HepG2 (cell line): ENCODE measurements around the gene STK10. TPM values are rescaled to one million over a fixed set of nuclear protein-coding genes. Genes with fewer than 3 reads are reported as not detected.
A peak's percentile ranks its signal among the peaks of the same experiment; 100 is the strongest.

ENCODE experiments used
- ATRX ChIP-seq: sonication (generic); formaldehyde crosslinking; IDR thresholded peaks from 2 replicates; pipeline ENCODE4 v1.4.0; 2020; ENCODE audit warnings: missing genetic modification reagents, borderline replicate concordance
- BRCA1 ChIP-seq: sonication (generic); formaldehyde crosslinking; IDR thresholded peaks from 2 replicates; pipeline ENCODE4 v1.4.0; 2020; ENCODE audit warnings: missing genetic modification reagents
- CCDC6 ChIP-seq: sonication (generic); formaldehyde crosslinking; IDR thresholded peaks from 2 replicates; pipeline ENCODE4 v1.8.1; 2022; ENCODE audit warnings: mild to moderate bottlenecking, missing genetic modification reagents, moderate library complexity
- CHCHD3 ChIP-seq: sonication (generic); formaldehyde crosslinking; IDR thresholded peaks from 2 replicates; pipeline ENCODE4 v1.8.0; 2022; ENCODE audit warnings: mild to moderate bottlenecking, missing genetic modification reagents, moderate library complexity
- CREB1 ChIP-seq, 2 experiments: fragments of 450-650 bp in 1 of 2; IDR thresholded peaks; 2 replicates each; pipeline ENCODE4 v1.6.1; 2016 to 2017; ENCODE audit warnings: control low read depth in 1 of 2, mild to moderate bottlenecking in 1 of 2, missing compliant biosample characterization in 1 of 2, missing genetic modification characterization in 1 of 2
- ELK4 ChIP-seq: sonication (generic); formaldehyde crosslinking; IDR thresholded peaks from 2 replicates; pipeline ENCODE4 v1.9.0; 2021; ENCODE audit warnings: missing genetic modification reagents, borderline replicate concordance
- HDAC2 ChIP-seq: sonication (generic); formaldehyde crosslinking; IDR thresholded peaks from 2 replicates; pipeline ENCODE4 v1.4.0; 2020; ENCODE audit warnings: missing genetic modification reagents
- KMT2A ChIP-seq: sonication (generic); formaldehyde crosslinking; IDR thresholded peaks from 2 replicates; pipeline ENCODE4 v1.4.0; 2020; ENCODE audit warnings: missing genetic modification reagents
- NFYC ChIP-seq: IDR thresholded peaks from 2 replicates; pipeline ENCODE4 v1.6.1; 2016; ENCODE audit warnings: missing genetic modification reagents, missing compliant biosample characterization
- RELA ChIP-seq: sonication (generic); formaldehyde crosslinking; IDR thresholded peaks from 2 replicates; pipeline ENCODE4 v1.4.0; 2020; ENCODE audit warnings: missing genetic modification reagents
- SMYD3 ChIP-seq: sonication (generic); formaldehyde crosslinking; IDR thresholded peaks from 2 replicates; pipeline ENCODE4 v1.8.1; 2023; ENCODE audit warnings: mild to moderate bottlenecking, missing genetic modification reagents
- ZC3H13 ChIP-seq: sonication (generic); formaldehyde crosslinking; IDR thresholded peaks from 2 replicates; pipeline ENCODE4 v1.8.1; 2023; ENCODE audit warnings: mild to moderate bottlenecking, missing genetic modification reagents, moderate library complexity
- ZGPAT ChIP-seq: IDR thresholded peaks from 2 replicates; pipeline ENCODE4 v1.6.1; 2016; ENCODE audit warnings: mild to moderate bottlenecking
- ZNF12 ChIP-seq: sonication (generic); formaldehyde crosslinking; IDR thresholded peaks from 2 replicates; pipeline ENCODE4 v1.5.0; 2020; ENCODE audit warnings: missing genetic modification reagents
- ZNF276 ChIP-seq: sonication (generic); formaldehyde crosslinking; IDR thresholded peaks from 2 replicates; pipeline ENCODE4 v1.4.0; 2020; ENCODE audit warnings: mild to moderate bottlenecking, low read depth, missing genetic modification reagents
- ZNF484 ChIP-seq: sonication (generic); formaldehyde crosslinking; IDR thresholded peaks from 2 replicates; pipeline ENCODE4 v1.5.1; 2020; ENCODE audit warnings: mild to moderate bottlenecking, low read depth, missing genetic modification reagents, borderline replicate concordance
- ZNF598 ChIP-seq: sonication (generic); formaldehyde crosslinking; IDR thresholded peaks from 2 replicates; pipeline ENCODE4 v1.5.1; 2020; ENCODE audit warnings: mild to moderate bottlenecking, missing genetic modification reagents, borderline replicate concordance
- polyA plus RNA-seq, 8 experiments: library from polyadenylated mRNA; depleted of rRNA in 3 of 8; stranded (reverse) in 7 of 8; unstranded in 1 of 8; fragments of >200 nt; fragmentation: Illumina TruSeq in 4 of 8; extraction: Trizol in 4 of 8; gene quantifications; 2 replicates each; pipeline versions ENCODE4 v1.2.1 to v1.2.3, GENCODE V29; 2011 to 2016; ENCODE audit warnings: low read depth in 4 of 8, missing spikeins in 1 of 8, mixed read lengths in 1 of 8; ENCODE audit not compliant: insufficient read depth in 1 of 8
- total RNA-seq, 5 experiments: library from RNA; depleted of rRNA; stranded (reverse); fragments of >200 nt; fragmentation: Illumina TruSeq; extraction: Trizol; gene quantifications; 2 replicates each; pipeline ENCODE4 v1.2.3, GENCODE V29; 2016; ENCODE audit warnings: low read depth in 1 of 5
- TF ChIP-seq, protein P1 (sequence below): fragments of 450-650 bp; IDR thresholded peaks from 2 replicates; pipeline ENCODE4 v1.6.1; 2017; ENCODE audit warnings: mild to moderate bottlenecking
- TF ChIP-seq, protein P2 (sequence below): sonication (generic); formaldehyde crosslinking; IDR thresholded peaks from 2 replicates; pipeline ENCODE4 v1.4.0; 2020; ENCODE audit warnings: mild to moderate bottlenecking, low read depth, missing genetic modification reagents
- TF ChIP-seq, protein P3 (sequence below): sonication (generic); formaldehyde crosslinking; IDR thresholded peaks from 2 replicates; pipeline ENCODE4 v1.5.0; 2020; ENCODE audit warnings: missing genetic modification reagents

Gene STK10
- total and polyA plus RNA-seq, 2 of the 13 experiments (the other 11 are each of a cell fraction or from before 2014, with no cell fraction given): 7.0 to 7.2 TPM

DNA sequence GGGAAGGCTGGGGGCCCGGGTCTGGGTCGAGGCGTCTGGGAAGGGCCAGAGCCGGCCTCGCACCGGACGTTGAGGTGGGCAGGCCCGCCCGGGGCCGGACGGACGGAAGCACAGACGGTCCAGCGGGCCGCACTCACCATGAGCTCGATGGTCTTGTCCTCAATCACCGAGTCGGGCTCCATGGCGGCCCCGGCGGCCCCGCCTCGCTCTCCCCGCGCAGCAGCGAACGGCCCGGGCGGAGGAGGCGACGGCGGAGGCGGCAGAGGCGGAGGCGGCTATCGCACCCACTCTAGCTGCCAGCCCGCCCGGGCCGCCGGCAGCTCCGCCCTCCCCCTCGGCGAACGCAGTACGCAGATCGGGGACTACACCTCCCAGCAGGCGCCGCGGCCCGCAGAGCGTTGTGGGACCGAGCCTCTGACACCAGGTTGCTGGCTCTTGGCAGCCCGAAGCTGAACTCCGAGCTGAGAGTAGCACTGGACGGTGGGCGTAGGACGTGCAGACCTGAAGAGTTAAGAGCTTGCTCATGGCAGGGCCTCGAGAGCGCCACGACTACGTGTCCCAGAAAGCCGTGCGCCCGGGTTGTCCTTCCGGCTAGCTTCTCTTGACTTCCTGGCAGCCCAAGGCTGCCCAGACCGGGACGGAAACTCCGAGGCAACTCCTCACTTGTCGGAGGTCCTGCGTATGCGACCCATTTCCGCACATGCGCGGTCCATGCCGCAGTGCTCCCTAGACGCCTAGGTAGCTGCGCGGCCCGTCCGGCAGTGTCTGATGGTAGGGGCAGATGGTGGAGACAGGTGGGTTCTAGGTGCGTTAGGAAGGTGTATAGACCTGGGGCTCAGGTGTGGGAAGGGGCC, 181.5 kb downstream of the STK10 start, which contains the start of gene FBXW11 (continued):
- TF ChIP-seq ZNF598 (CRISPR knock-in tag) (no peak; the same call in 1 of the 2 replicates), ZNF276 (CRISPR knock-in tag) (peak; percentile 70; the same call in 1 of the 2 replicates), KMT2A (CRISPR knock-in tag) (peak; percentile 79), ZGPAT (CRISPR knock-in tag) (peak; percentile 91), HDAC2 (CRISPR knock-in tag) (peak; percentile 76), CREB1 (IDR thresholded peaks at IDR 0.05) (peak; percentile 48; the same call in 1 of the 2 replicates), CREB1 (CRISPR knock-in tag; IDR thresholded peaks at IDR 0.05) (peak; percentile 74; the same call in 1 of the 2 replicates), ATRX (CRISPR knock-in tag) (no peak), CHCHD3 (CRISPR knock-in tag) (peak; percentile 85; the same call in 1 of the 2 replicates), SMYD3 (no peak), BRCA1 (no peak), NFYC (CRISPR knock-in tag) (no peak), ELK4 (no peak), ZNF484 (CRISPR knock-in tag) (no peak), CCDC6 (CRISPR knock-in tag) (peak; percentile 80; the same call in 1 of the 2 replicates), RELA (CRISPR knock-in tag) (no peak; the same call in 1 of the 2 replicates), ZNF12 (no peak), ZC3H13 (CRISPR knock-in tag) (peak; percentile 52; the same call in 1 of the 2 replicates)
- TF ChIP-seq, protein P1, sequence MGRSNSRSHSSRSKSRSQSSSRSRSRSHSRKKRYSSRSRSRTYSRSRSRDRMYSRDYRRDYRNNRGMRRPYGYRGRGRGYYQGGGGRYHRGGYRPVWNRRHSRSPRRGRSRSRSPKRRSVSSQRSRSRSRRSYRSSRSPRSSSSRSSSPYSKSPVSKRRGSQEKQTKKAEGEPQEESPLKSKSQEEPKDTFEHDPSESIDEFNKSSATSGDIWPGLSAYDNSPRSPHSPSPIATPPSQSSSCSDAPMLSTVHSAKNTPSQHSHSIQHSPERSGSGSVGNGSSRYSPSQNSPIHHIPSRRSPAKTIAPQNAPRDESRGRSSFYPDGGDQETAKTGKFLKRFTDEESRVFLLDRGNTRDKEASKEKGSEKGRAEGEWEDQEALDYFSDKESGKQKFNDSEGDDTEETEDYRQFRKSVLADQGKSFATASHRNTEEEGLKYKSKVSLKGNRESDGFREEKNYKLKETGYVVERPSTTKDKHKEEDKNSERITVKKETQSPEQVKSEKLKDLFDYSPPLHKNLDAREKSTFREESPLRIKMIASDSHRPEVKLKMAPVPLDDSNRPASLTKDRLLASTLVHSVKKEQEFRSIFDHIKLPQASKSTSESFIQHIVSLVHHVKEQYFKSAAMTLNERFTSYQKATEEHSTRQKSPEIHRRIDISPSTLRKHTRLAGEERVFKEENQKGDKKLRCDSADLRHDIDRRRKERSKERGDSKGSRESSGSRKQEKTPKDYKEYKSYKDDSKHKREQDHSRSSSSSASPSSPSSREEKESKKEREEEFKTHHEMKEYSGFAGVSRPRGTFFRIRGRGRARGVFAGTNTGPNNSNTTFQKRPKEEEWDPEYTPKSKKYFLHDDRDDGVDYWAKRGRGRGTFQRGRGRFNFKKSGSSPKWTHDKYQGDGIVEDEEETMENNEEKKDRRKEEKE: no peak
- TF ChIP-seq, protein P2, sequence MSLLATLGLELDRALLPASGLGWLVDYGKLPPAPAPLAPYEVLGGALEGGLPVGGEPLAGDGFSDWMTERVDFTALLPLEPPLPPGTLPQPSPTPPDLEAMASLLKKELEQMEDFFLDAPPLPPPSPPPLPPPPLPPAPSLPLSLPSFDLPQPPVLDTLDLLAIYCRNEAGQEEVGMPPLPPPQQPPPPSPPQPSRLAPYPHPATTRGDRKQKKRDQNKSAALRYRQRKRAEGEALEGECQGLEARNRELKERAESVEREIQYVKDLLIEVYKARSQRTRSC: no peak
- TF ChIP-seq, protein P3, sequence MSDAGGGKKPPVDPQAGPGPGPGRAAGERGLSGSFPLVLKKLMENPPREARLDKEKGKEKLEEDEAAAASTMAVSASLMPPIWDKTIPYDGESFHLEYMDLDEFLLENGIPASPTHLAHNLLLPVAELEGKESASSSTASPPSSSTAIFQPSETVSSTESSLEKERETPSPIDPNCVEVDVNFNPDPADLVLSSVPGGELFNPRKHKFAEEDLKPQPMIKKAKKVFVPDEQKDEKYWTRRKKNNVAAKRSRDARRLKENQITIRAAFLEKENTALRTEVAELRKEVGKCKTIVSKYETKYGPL (CRISPR knock-in tag): no peak
